CD4-positive, alpha-beta memory T cell (primary cell): ENCODE data around the gene FLAD1. TPM values are rescaled to one million over a fixed set of nuclear protein-coding genes. Genes with fewer than 3 reads are reported as not detected.

Experiments used
- CTCF ChIA-PET: fragments of 350-600 bp; sonication (Branson Sonifier 250); formaldehyde crosslinking; loops from one replicate; lab custom pipeline; 2021; ENCODE audit warnings: inconsistent platforms; ENCODE audit not compliant: partially characterized antibody; lab: Charles Lee
- POLR2A ChIA-PET: fragments of 350-600 bp; sonication (Branson Sonifier 250); formaldehyde crosslinking; loops from one replicate; lab custom pipeline; 2021; ENCODE audit not compliant: partially characterized antibody; lab: Charles Lee
- DNase-seq, 5 donors: peaks; one replicate each; pipeline versions ENCODE4 v3.0.0 to v3.0.0-alpha.2; 2020 to 2022; ENCODE audit warnings: mixed read lengths in 1 of 5
- H3K27ac ChIP-seq: one replicate; pipeline ENCODE4 v1.7.0; 2013; ENCODE audit warnings: low read depth, low read length
- H3K27me3 ChIP-seq: 2 replicates; pipeline ENCODE4 v1.7.0; 2013; ENCODE audit warnings: mild to moderate bottlenecking, low read length, moderate library complexity; ENCODE audit not compliant: insufficient read depth
- H3K36me3 ChIP-seq: 2 replicates; pipeline ENCODE4 v1.7.0; 2013; ENCODE audit warnings: mild to moderate bottlenecking, low read length, moderate library complexity; ENCODE audit not compliant: insufficient read depth
- H3K4me1 ChIP-seq: 2 replicates; pipeline ENCODE4 v1.7.0; 2013; ENCODE audit warnings: mild to moderate bottlenecking, low read length, moderate library complexity; ENCODE audit not compliant: insufficient read depth
- H3K4me3 ChIP-seq, 2 donors: one replicate each; pipeline ENCODE4 v1.7.0; 2013; ENCODE audit warnings: low read length in 2 of 2, mild to moderate bottlenecking in 1 of 2
- H3K9me3 ChIP-seq, 2 donors: one replicate each; pipeline ENCODE4 v1.7.0; 2013; ENCODE audit warnings: low read length in 2 of 2, control low read depth in 1 of 2; ENCODE audit not compliant: control insufficient read depth in 1 of 2
- H3K27ac Mint-ChIP-seq, 7 donors: one replicate each; pipeline ENCODE4 v1.8.0; 2020 to 2021; ENCODE audit warnings: mixed read lengths in 7 of 7, mild to moderate bottlenecking in 6 of 7, inconsistent platforms in 3 of 7, moderate library complexity in 3 of 7
- H3K27me3 Mint-ChIP-seq, 2 donors: one replicate each; pipeline ENCODE4 v1.8.0; 2020 to 2021; ENCODE audit warnings: mixed read lengths in 2 of 2
- H3K36me3 Mint-ChIP-seq, 2 donors: one replicate each; pipeline ENCODE4 v1.8.0; 2020 to 2021; ENCODE audit warnings: mixed read lengths in 2 of 2, inconsistent platforms in 1 of 2, mild to moderate bottlenecking in 1 of 2
- H3K4me1 Mint-ChIP-seq, 4 donors: one replicate each; pipeline ENCODE4 v1.8.0; 2020 to 2021; ENCODE audit warnings: mixed read lengths in 4 of 4, mild to moderate bottlenecking in 1 of 4
- H3K4me3 Mint-ChIP-seq, 8 donors: one replicate each; pipeline ENCODE4 v1.8.0; 2020 to 2021; ENCODE audit warnings: mixed read lengths in 8 of 8, mild to moderate bottlenecking in 7 of 8, moderate library complexity in 6 of 8, inconsistent platforms in 3 of 8
- H3K9me3 Mint-ChIP-seq, 8 donors: one replicate each; pipeline ENCODE4 v1.8.0; 2020 to 2021; ENCODE audit warnings: mixed read lengths in 8 of 8, mild to moderate bottlenecking in 5 of 8, inconsistent platforms in 3 of 8, moderate library complexity in 1 of 8
- intact Hi-C: fragments of 100-400 bp; cut with micrococcal nuclease; formaldehyde crosslinking; loops from one replicate; pipeline ENCODE4 v1.15.1; 2023
- polyA plus RNA-seq, 2 donors: library from polyadenylated mRNA; unstranded; fragments of 300-500 nt; fragmentation: Illumina TruSeq; gene quantifications; one replicate each; pipeline ENCODE4 v1.2.3, GENCODE V29; 2021
- total RNA-seq, 2 experiments: library from RNA; stranded (reverse); gene quantifications; one replicate each; pipeline ENCODE4 v1.2.3, GENCODE V29; 2021

Gene FLAD1
- total and polyA plus RNA-seq, 4 experiments from 2014 or later, result 48.9 to 75.9 (median 54.5) TPM

DNA sequence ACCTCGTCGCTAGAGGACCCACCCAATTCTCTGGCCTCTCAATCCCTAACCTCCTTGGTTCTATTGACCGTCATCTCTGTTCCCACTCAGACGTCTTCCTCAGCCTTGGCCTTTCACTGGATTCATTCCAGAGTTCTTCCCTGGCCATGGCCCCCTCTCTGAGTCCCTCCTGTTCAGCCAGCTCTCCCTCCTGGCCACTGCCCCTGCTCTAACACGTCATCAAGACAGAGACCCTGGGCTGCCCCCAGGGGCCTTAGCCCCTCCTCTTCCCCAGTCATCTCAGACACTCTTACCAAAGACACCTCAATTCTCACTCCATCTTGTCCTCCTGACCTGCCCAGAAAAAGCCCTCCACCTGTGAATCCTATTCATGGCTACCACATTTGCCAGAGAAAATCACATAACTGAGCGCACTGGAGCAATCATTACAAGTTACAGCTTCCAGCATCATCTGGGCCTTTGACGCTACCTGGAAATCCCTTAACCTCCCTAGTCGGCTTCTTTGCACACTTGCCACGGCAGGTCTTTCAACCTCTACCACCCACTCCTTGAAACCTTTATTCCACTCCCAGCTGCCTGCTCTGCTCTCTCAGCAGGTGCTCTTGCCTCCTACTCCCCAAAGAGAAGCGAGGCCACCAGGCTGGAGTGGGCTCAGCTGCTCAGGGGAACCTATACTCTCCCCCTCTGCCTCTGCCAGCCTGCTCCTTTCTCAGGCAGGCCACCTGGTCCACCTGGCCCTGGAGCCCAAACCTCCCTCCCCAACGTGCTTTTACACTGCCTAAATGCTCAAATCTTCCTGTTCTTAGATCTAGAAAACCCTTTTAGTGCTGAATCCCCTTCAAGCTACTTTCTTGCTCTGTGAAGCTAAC is 36.5 kb downstream of the FLAD1 start:
- Histone ChIP-seq H3K36me3 (peaks cover 8% of the 10 kb centered on the region), H3K9me3 (no peaks in the 10 kb centered on the region), H3K27ac (no peak overlapping the region), H3K4me1 (peaks cover 41% of the 10 kb centered on the region), H3K27me3 (no peaks in the 10 kb centered on the region), H3K4me3 (no peak overlapping the region)
- Mint-ChIP-seq H3K4me3 (peak overlapping the region in 4 of 8 donors; percentile 9 to 43 (median 22)), H3K36me3 (peaks cover 9 to 14% of the 10 kb centered on the region in 2 donors), H3K9me3 (peaks cover 0 to 1% (median 0%) of the 10 kb centered on the region in 8 donors), H3K27ac (peak overlapping the region; percentile 65 to 91 (median 87)), H3K4me1 (peaks cover 31 to 63% (median 47%) of the 10 kb centered on the region in 4 donors), H3K27me3 (no peaks in the 10 kb centered on the region)
- intact Hi-C loops, result no loop called here
- CTCF ChIA-PET, result interaction anchor here (0.7 to 18.7 kb wide), 15 partner anchors 8 to 460 kb away, joined by 3 to 381 read pairs (median 3); partner anchors contain the start of genes ADAM15, CKS1B, FLAD1 and LENEP
- no peak for DNase-seq
- POLR2A ChIA-PET, result interaction anchor here (0.6 to 38.9 kb wide), 5 partner anchors 11 to 49 kb away, joined by 3 to 1543 read pairs (median 67); partner anchors contain the start of genes CKS1B, FLAD1, LENEP and PBXIP1

DNA sequence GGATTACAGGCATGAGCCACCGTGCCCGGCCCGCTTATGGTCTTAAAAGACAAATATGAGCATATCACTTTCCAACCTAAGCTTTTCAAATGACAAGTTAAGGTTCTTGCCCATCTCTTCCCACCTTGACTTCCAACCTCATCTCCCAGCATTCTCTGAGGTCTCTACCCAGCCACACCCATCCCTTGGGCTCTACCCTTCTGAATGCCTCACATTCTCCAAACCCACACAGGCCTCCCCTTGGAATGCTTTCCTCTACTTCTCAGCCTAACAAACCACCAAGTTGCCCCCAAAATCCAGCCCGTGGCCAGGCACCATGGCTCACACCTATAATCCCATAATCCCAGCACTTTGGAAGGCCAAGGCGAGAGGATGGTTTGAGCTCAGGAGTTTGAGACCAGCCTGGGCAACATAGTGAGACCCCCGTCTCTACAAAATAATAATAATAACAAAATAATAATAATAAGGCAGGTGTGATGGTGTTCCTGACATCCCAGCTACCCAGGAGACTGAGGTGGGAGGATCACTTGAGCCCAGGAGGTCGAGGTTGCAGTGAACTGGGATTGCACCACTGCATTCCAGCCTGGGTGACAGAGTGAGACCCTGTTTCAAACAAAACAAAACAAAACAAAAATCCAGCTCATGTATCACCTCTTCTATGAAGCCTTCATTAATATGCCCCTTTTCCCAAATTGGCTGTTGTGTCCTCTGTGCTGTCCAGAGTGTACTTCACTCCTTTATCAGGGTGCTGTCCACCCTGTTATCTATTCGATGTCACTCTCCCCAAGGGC is 39.2 kb downstream of the FLAD1 start:
- Histone ChIP-seq H3K27ac (no peak overlapping the region), H3K27me3 (no peaks in the 10 kb centered on the region), H3K9me3 (no peaks in the 10 kb centered on the region), H3K36me3 (no peaks in the 10 kb centered on the region), H3K4me3 (no peak overlapping the region), H3K4me1 (peaks cover 14% of the 10 kb centered on the region)
- no peak for DNase-seq
- peaks cover 2 to 4% of the 10 kb centered on the region in 2 donors for H3K36me3 Mint-ChIP-seq
- intact Hi-C loops, result no loop called here
- H3K27me3 Mint-ChIP-seq, result no peaks in the 10 kb centered on the region
- POLR2A ChIA-PET, result interaction anchor here (1.0 to 38.9 kb wide), 5 partner anchors 9 to 86 kb away, joined by 3 to 1543 read pairs (median 5); partner anchors contain the start of genes CKS1B, FLAD1, PBXIP1 and PMVK
- H3K4me1 Mint-ChIP-seq, result peaks cover 19 to 39% (median 27%) of the 10 kb centered on the region in 4 donors
- peak overlapping the region in 3 of 7 donors; percentile 72 to 85 (median 81) for H3K27ac Mint-ChIP-seq
- CTCF ChIA-PET, result interaction anchor here (1.0 to 18.7 kb wide), 4 partner anchors 23 to 39 kb away, joined by 3 to 381 read pairs (median 6); partner anchors contain the start of genes LENEP and ZBTB7B
- peaks cover 0 to 1% (median 0%) of the 10 kb centered on the region in 8 donors for H3K9me3 Mint-ChIP-seq
- H3K4me3 Mint-ChIP-seq, result no peak overlapping the region

DNA sequence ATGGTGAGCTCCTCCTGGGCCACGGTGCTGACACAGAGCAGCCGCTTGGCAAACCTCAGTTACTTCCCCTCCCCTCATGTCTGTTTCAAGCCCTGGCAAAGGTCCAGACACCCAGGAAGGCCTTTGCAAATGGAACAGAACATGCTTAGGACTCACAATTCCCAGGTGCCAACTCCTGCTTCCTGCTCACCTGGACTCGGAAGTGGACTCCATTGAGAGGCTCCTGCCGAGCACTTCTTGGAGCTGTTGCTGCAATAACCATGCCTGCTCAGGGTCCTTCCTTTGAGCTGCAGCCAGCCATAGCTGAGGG is 39.7 kb downstream of the FLAD1 start:
- H3K4me3 Mint-ChIP-seq, result no peak overlapping the region
- intact Hi-C loops, result no loop called here
- peaks cover 8% of the 10 kb centered on the region for H3K4me1 ChIP-seq
- H3K4me3 ChIP-seq, result no peak overlapping the region
- DNase-seq, result no peak
- peak overlapping the region in 3 of 7 donors; percentile 72 to 85 (median 81) for H3K27ac Mint-ChIP-seq
- no peaks in the 10 kb centered on the region for H3K27me3 ChIP-seq
- H3K36me3 Mint-ChIP-seq, result peaks cover 0 to 4% of the 10 kb centered on the region in 2 donors
- no peaks in the 10 kb centered on the region for H3K27me3 Mint-ChIP-seq
- no peaks in the 10 kb centered on the region for H3K9me3 ChIP-seq
- H3K36me3 ChIP-seq, result no peaks in the 10 kb centered on the region
- no peak overlapping the region for H3K27ac ChIP-seq
- ChIA-PET CTCF (interaction anchor here (1.0 to 18.7 kb wide), 6 partner anchors 16 to 42 kb away, joined by 3 to 381 read pairs (median 4); partner anchors contain the start of genes LENEP and ZBTB7B), POLR2A (interaction anchor here (1.0 to 38.9 kb wide), 4 partner anchors 10 to 86 kb away, joined by 3 to 1543 read pairs (median 10); partner anchors contain the start of genes CKS1B, FLAD1, PBXIP1 and PMVK)
- peaks cover 0 to 1% (median 0%) of the 10 kb centered on the region in 8 donors for H3K9me3 Mint-ChIP-seq
- peaks cover 19 to 35% (median 23%) of the 10 kb centered on the region in 4 donors for H3K4me1 Mint-ChIP-seq

DNA sequence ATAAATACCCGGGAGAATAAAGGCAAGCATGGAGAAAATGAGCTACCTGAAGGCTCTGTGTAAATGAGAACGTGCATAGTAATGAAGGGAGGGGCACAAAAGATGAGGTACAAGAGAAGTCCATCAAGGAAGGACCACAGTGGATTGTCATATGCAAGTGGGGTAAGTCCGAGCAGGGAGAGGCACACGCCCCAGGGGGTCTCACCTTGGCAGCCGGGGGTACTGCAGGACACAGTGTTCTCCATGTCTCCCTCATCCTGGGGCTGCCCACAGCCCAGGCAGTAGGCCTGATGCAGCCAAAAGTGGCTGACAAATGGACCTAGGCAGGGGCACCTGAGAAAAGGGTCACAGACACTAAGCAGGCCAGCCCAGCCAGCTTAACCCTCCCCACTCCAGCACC is 40.5 kb downstream of the FLAD1 start:
- intact Hi-C loops, result no loop called here
- no peak overlapping the region for H3K27ac ChIP-seq

DNA sequence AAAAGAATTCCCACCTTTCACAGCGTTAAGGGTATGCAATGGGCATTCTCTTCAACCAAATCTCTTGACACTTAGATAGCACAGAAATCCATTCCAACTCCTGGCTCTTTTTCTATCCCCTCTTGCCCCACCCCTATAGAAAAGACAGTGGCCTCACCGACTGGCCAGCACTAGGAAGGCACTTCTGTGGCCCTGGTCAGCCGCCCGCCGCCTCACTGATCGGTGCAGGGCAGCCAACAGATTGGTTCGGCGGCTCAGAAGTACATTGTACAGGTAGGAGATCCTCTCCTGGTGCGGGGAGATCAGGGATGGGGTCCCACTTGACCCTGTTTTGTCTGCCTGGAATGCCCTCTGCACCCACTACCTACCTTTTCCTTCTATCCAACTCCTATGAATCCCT is 41.2 kb downstream of the FLAD1 start:
- POLR2A ChIA-PET, result interaction anchor here (38.9 kb wide), 1 partner anchor 54 kb away, joined by 1543 read pairs; the partner anchor contains the start of genes CKS1B, FLAD1, PBXIP1 and PYGO2
- CTCF ChIA-PET, result interaction anchor here (1.0 kb wide), 1 partner anchor 54 kb away, joined by 3 read pairs; the partner anchor contains the start of gene EFNA3
- H3K27ac ChIP-seq, result no peak overlapping the region
- Mint-ChIP-seq H3K27me3 (no peaks in the 10 kb centered on the region), H3K4me1 (peaks cover 12 to 24% (median 18%) of the 10 kb centered on the region in 4 donors), H3K27ac (no peak overlapping the region), H3K9me3 (peaks cover 0 to 1% (median 0%) of the 10 kb centered on the region in 8 donors), H3K4me3 (no peak overlapping the region), H3K36me3 (peaks cover 0 to 4% of the 10 kb centered on the region in 2 donors)
- no peaks in the 10 kb centered on the region for H3K36me3 ChIP-seq
- H3K4me1 ChIP-seq, result no peaks in the 10 kb centered on the region
- DNase-seq, result no peak
- H3K27me3 ChIP-seq, result no peaks in the 10 kb centered on the region
- H3K4me3 ChIP-seq, result no peak overlapping the region
- H3K9me3 ChIP-seq, result no peaks in the 10 kb centered on the region
- intact Hi-C loops, result no loop called here

More for the DNA sequence above, 40.5 kb downstream of the FLAD1 start:
- Histone ChIP-seq H3K9me3 (no peaks in the 10 kb centered on the region), H3K27me3 (no peaks in the 10 kb centered on the region), H3K4me1 (peaks cover under 1% of the 10 kb centered on the region), H3K36me3 (no peaks in the 10 kb centered on the region), H3K4me3 (no peak overlapping the region)
- Mint-ChIP-seq H3K27me3 (no peaks in the 10 kb centered on the region), H3K4me3 (no peak overlapping the region), H3K36me3 (peaks cover 0 to 4% of the 10 kb centered on the region in 2 donors), H3K27ac (no peak overlapping the region), H3K4me1 (peaks cover 18 to 31% (median 22%) of the 10 kb centered on the region in 4 donors), H3K9me3 (peaks cover 0 to 1% (median 0%) of the 10 kb centered on the region in 8 donors)
- CTCF ChIA-PET, result interaction anchor here (0.6 to 18.7 kb wide), 5 partner anchors 15 to 43 kb away, joined by 3 to 381 read pairs (median 3); partner anchors contain the start of genes LENEP and ZBTB7B
- no peak for DNase-seq
- POLR2A ChIA-PET, result interaction anchor here (1.1 to 38.9 kb wide), 3 partner anchors 11 to 53 kb away, joined by 3 to 1543 read pairs (median 15); partner anchors contain the start of genes CKS1B, FLAD1, PBXIP1 and PYGO2

DNA sequence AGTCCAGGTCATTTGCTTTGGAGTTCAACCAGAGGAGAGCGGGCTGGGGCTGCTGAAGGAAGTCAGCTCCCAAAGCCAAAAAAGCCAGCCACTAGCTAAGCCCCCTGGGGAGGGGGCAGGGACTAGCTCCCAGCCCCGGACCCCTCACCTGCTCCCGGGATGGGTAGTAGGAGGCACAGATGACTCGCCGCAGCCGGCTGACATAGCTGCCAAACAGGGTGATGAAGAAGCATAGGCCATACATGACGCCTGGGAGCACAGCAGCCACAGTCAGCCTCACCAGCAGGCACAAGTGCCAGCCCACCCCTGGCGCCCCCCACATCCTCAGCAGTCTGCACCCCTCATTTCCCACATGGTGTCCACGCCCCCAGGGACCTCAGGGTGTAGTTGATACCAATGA is 43.0 kb downstream of the FLAD1 start:
- peaks cover 4 to 15% (median 10%) of the 10 kb centered on the region in 4 donors for H3K4me1 Mint-ChIP-seq
- CTCF ChIA-PET, result no interaction called here
- Histone ChIP-seq H3K9me3 (no peaks in the 10 kb centered on the region), H3K4me1 (no peaks in the 10 kb centered on the region), H3K36me3 (no peaks in the 10 kb centered on the region), H3K4me3 (no peak overlapping the region), H3K27me3 (no peaks in the 10 kb centered on the region), H3K27ac (no peak overlapping the region)
- peaks cover 0 to 1% (median 0%) of the 10 kb centered on the region in 8 donors for H3K9me3 Mint-ChIP-seq
- no peak for DNase-seq
- no peak overlapping the region for H3K4me3 Mint-ChIP-seq
- no peak overlapping the region for H3K27ac Mint-ChIP-seq
- H3K27me3 Mint-ChIP-seq, result no peaks in the 10 kb centered on the region
- intact Hi-C loops, result no loop called here
- H3K36me3 Mint-ChIP-seq, result no peaks in the 10 kb centered on the region
- POLR2A ChIA-PET, result interaction anchor here (0.5 kb wide), 1 partner anchor 419 kb away, joined by 7 read pairs; no protein-coding TSS in a partner anchor
